A673 (cell line): ENCODE data around the gene VAPB. TPM values are rescaled to one million over a fixed set of nuclear protein-coding genes. Genes with fewer than 3 reads are reported as not detected.

Experiments
- BruUV-seq: library from RNA; stranded (reverse); fragments of 400-500 nt; replicated peaks from 2 replicates; lab custom pipeline; 2021; lab: Mats Ljungman, UMichigan
- CTCF ChIA-PET: fragments of 300-600 bp; sonication (Branson Sonifier 250); formaldehyde crosslinking; loops from one replicate; lab custom pipeline; 2022; ENCODE audit warnings: antibody characterized with exemption; lab: Charles Lee
- POLR2A ChIA-PET: fragments of 300-600 bp; sonication (Branson Sonifier 250); formaldehyde crosslinking; loops from one replicate; lab custom pipeline; 2022; ENCODE audit warnings: antibody characterized with exemption; ENCODE audit not compliant: low non-redundant PET; lab: Charles Lee
- DNase-seq: peaks from one replicate; pipeline ENCODE4 v3.0.0-alpha.2; 2015; ENCODE audit warnings: low spot score
- H3K27ac ChIP-seq: fragments of 200-600 bp; sonication (generic); 2 replicates; pipeline ENCODE4 v1.5.1; 2016; ENCODE audit warnings: mixed run types, low read depth, mild to moderate bottlenecking, mixed read lengths, antibody characterized with exemption, low read length; ENCODE audit not compliant: poor library complexity, severe bottlenecking
- H3K27me3 ChIP-seq: fragments of 200-600 bp; sonication (generic); replicated peaks from 2 replicates; pipeline ENCODE4 v1.6.1; 2017; ENCODE audit warnings: mixed run types, low read depth, mild to moderate bottlenecking, mixed read lengths, antibody characterized with exemption, low read length; ENCODE audit not compliant: insufficient read depth, poor library complexity
- H3K36me3 ChIP-seq: fragments of 200-600 bp; sonication (generic); 2 replicates; pipeline ENCODE4 v1.6.1; 2016; ENCODE audit warnings: mixed run types, mild to moderate bottlenecking, mixed read lengths, antibody characterized with exemption, low read length; ENCODE audit not compliant: insufficient read depth, poor library complexity, severe bottlenecking
- H3K4me1 ChIP-seq: fragments of 200-600 bp; sonication (generic); 2 replicates; pipeline ENCODE4 v1.6.1; 2017; ENCODE audit warnings: mixed run types, mild to moderate bottlenecking, mixed read lengths, antibody characterized with exemption, low read length; ENCODE audit not compliant: insufficient read depth, poor library complexity, severe bottlenecking
- H3K4me3 ChIP-seq: fragments of 200-600 bp; sonication (generic); 2 replicates; pipeline ENCODE4 v1.5.1; 2016; ENCODE audit warnings: low read depth, mixed run types, mild to moderate bottlenecking, mixed read lengths, low read length; ENCODE audit not compliant: poor library complexity, severe bottlenecking
- H3K9me3 ChIP-seq: fragments of 200-600 bp; sonication (generic); 2 replicates; pipeline ENCODE4 v1.6.1; 2016; ENCODE audit warnings: mixed run types, low read depth, mild to moderate bottlenecking, mixed read lengths, antibody characterized with exemption, low read length; ENCODE audit not compliant: poor library complexity, severe bottlenecking
- EZH2 ChIP-seq: fragments of 200-600 bp; sonication (generic); IDR thresholded peaks from 2 replicates; pipeline ENCODE4 v1.6.1; 2017; ENCODE audit warnings: borderline replicate concordance, low read depth, mild to moderate bottlenecking, mixed read lengths, antibody characterized with exemption, low read length; ENCODE audit not compliant: poor library complexity, severe bottlenecking
- intact Hi-C: fragments of 100-400 bp; cut with micrococcal nuclease; formaldehyde crosslinking; loops from one replicate; pipeline ENCODE4 v1.10.0; 2022; ENCODE audit not compliant: unreplicated experiment
- total RNA-seq: library from RNA; stranded (reverse); gene quantifications from 2 replicates; pipeline ENCODE4 v1.2.3, GENCODE V29; 2021
- TF ChIP-seq, protein P1 (sequence below): fragments of 300-800, 200-600 bp; sonication (generic); conservative IDR thresholded peaks from 2 replicates; pipeline ENCODE4 v1.5.1; 2017; ENCODE audit warnings: low read depth, mild to moderate bottlenecking, antibody characterized with exemption, low read length, moderate library complexity, mixed read lengths

Gene VAPB
- total RNA-seq, 1 experiment from 2014 or later: 60.9 TPM

DNA sequence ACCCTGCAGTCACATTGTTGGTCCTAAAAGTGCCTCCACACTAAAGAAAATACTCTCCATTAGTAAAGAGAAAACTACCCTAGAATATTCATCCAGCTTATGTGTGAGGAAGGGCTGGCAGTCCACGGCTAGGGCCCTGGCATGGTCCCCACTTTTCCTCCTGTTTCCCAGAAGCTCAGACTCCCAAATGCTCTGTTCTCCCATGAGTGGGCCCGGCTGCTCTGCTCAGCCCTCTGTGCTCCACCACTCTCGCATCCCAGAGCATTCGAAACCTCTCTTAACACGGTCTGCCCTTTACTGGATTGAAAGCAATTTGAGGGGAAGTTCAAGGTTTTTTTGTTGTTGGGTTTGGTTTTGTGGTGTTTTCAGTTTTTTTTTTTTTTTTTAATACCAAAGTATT is 64.4 kb downstream of the VAPB start:
- no peak for DNase-seq
- no peaks in the 10 kb centered on the region for H3K4me1 ChIP-seq
- H3K4me3 ChIP-seq: no peak overlapping the region
- no peaks in the 10 kb centered on the region for H3K27me3 ChIP-seq
- H3K36me3 ChIP-seq: no peaks in the 10 kb centered on the region
- H3K9me3 ChIP-seq: no peaks in the 10 kb centered on the region
- H3K27ac ChIP-seq: no peak overlapping the region
- ChIA-PET POLR2A (no interaction called here), CTCF (no interaction called here)
- BruUV-seq: no TSS peak
- no peak for TF ChIP-seq EZH2
- TF ChIP-seq, protein P1, sequence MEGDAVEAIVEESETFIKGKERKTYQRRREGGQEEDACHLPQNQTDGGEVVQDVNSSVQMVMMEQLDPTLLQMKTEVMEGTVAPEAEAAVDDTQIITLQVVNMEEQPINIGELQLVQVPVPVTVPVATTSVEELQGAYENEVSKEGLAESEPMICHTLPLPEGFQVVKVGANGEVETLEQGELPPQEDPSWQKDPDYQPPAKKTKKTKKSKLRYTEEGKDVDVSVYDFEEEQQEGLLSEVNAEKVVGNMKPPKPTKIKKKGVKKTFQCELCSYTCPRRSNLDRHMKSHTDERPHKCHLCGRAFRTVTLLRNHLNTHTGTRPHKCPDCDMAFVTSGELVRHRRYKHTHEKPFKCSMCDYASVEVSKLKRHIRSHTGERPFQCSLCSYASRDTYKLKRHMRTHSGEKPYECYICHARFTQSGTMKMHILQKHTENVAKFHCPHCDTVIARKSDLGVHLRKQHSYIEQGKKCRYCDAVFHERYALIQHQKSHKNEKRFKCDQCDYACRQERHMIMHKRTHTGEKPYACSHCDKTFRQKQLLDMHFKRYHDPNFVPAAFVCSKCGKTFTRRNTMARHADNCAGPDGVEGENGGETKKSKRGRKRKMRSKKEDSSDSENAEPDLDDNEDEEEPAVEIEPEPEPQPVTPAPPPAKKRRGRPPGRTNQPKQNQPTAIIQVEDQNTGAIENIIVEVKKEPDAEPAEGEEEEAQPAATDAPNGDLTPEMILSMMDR: no peak
- intact Hi-C loops: no loop called here

DNA sequence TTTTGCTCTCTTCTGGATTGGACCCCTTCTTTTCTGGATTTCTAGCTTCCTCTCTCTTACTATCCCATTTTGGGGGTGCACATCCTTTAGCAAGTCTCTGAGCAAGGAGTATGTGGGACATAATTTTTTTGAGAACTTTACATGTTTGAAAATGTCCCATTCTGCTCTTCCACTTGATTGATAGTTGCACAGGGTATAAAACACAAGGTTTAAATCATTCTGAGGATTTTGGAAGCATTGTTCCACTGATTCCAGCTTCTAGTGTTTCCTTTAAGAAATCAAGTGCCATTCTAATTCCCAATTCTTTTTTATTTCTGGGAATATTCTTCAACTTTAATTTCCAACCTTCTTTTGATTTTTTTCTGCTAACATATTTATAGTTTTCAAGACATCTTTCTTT is 65.4 kb downstream of the VAPB start:
- no TSS peak for BruUV-seq
- no peak overlapping the region for H3K27ac ChIP-seq
- no peak overlapping the region for H3K4me3 ChIP-seq
- H3K4me1 ChIP-seq: peaks cover 9% of the 10 kb centered on the region
- no peak for DNase-seq
- TF ChIP-seq EZH2: no peak
- TF ChIP-seq, protein P1: no peak
- no peaks in the 10 kb centered on the region for H3K9me3 ChIP-seq
- intact Hi-C loops: no loop called here
- ChIA-PET CTCF (interaction anchor here (0.6 kb wide), 1 partner anchor 77 kb away, joined by 5 read pairs; no protein-coding TSS in a partner anchor), POLR2A (no interaction called here)
- H3K36me3 ChIP-seq: no peaks in the 10 kb centered on the region
- no peaks in the 10 kb centered on the region for H3K27me3 ChIP-seq

DNA sequence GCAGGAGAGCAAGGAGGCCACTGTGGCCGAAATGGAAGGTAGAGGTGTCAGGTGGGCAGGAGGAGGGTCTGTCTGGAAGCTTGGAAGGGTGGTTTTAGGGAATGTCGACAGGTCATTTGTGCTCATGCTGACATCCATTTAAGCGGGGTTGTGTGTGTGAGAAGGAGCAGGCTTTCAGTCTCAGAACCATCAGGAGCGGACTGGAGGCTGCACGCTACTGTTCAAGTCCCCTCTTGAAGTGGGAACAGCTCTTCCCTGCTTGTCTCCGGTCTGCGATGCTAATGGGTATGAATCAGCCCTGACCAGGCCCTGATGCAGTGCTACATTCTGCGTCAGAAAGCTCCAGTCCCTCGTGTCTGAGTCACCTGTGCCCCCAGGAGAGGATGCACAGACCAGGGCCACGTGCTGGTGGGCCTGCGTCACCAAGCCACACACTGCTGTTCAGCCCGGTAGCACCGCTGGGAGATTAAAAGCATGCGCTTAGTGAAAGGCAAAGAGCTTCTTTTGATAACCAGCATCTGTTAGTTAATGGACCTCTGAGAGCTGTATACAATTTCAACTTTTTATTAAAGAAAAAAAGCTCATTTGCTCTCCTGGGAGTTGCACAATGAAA is 68.2 kb downstream of the VAPB start:
- Histone ChIP-seq H3K27ac (no peak overlapping the region), H3K4me3 (no peak overlapping the region), H3K9me3 (no peaks in the 10 kb centered on the region), H3K36me3 (no peaks in the 10 kb centered on the region), H3K4me1 (peaks cover 15% of the 10 kb centered on the region), H3K27me3 (no peaks in the 10 kb centered on the region)
- ChIA-PET CTCF (interaction anchor here (0.9 kb wide), 1 partner anchor 10 kb away, joined by 3 read pairs; no protein-coding TSS in a partner anchor), POLR2A (no interaction called here)
- TF ChIP-seq EZH2: no peak
- TF ChIP-seq, protein P1: no peak
- DNase-seq: no peak
- intact Hi-C loops: no loop called here
- BruUV-seq: no TSS peak
